ENCODE results near the gene DAD1. TPM values are rescaled to one million over a fixed set of nuclear protein-coding genes. Genes with fewer than 3 reads are reported as not detected.
A peak's percentile ranks its signal among the peaks of the same experiment; 100 is the strongest.
"Not testable (repeated sequence)": the region's sequence is repeated elsewhere in the genome, so short reads cannot be mapped to it uniquely, and the experiment has no call there.

The DAD1 gene
- polyA plus RNA-seq, 3 donors: 231 to 273 (median 251) TPM

GRCh38 chr14:22602862-22603261 is 13.8 kb upstream of the DAD1 start:
- DNase-seq: no peak

DNA sequence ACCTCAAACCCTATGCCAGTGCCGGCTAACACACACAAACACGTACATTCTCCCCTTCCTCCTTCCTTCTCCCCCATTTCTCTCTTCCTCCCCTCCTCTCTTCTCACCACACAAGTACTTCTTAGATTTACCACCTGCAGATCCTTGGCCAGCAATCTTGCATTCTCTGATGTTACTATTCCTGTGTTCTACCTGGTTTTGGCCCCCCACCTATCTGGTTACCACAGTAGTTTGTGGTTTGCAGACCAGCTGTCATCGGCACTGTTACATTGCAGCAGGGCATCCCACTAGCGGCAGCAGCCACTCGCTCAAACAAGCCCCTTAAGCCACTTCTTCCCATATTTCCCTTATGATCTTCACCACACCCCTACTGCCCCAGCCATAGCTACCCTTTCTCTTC is 13.0 kb upstream of the DAD1 start:
- DNase-seq: no peak

- no peak for DNase-seq
Measured at GRCh38 chr14:22601456-22601855, 12.4 kb upstream of the DAD1 start.

- DNase-seq: no peak
Measured at GRCh38 chr14:22600027-22600426, 11.0 kb upstream of the DAD1 start.

DNA sequence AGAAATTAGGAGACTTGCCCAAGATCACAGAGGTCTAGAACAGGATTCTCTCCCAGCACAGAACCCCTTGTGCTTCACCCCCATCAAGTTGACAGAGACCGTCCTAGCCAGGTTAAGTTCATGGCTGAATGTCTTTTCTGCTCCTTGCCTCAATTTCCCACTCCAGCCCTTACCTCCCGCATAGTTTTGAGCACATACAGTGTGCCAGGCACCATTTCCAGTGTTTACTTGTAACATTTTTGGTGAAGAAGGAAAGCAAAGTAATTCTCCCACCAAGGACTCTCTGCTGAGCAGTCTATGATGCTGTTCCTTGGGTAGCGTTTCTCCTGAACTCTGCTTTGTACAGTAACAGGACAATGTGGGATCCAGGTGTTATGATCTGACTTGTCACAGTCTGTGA is 10.3 kb upstream of the DAD1 start:
- DNase-seq: no peak

DNA sequence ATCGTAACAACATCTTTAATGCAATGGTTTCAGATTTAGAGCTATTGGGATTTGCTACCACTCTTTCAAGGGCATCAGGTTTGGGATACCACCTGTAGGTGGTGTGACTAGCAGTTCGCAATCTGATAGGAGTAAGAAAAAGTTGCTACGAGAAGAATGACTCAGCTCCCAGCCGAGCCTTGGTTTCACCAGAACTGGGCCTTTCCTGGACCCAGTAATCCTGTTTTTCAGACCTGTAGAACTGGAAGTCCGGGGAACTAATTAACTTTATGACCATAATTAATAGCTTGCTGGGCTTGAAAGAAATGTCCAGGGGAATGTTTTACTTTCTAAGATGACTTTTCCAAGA is 9.8 kb upstream of the DAD1 start:
- DNase-seq: peak; percentile 51

- DNase-seq: peak; percentile 79
Measured at GRCh38 chr14:22598099-22598895, 9.3 kb upstream of the DAD1 start, which contains the start of gene ABHD4. Gene ABHD4, plus strand, starts transcription at chr14:22598300. Its CDS starts 7 bp downstream, at chr14:22598307.

GRCh38 chr14:22597771-22598098 is 8.7 kb upstream of the DAD1 start:
- DNase-seq: no peak

- no peak for DNase-seq
Measured at GRCh38 chr14:22597265-22597664, 8.2 kb upstream of the DAD1 start.

DNA sequence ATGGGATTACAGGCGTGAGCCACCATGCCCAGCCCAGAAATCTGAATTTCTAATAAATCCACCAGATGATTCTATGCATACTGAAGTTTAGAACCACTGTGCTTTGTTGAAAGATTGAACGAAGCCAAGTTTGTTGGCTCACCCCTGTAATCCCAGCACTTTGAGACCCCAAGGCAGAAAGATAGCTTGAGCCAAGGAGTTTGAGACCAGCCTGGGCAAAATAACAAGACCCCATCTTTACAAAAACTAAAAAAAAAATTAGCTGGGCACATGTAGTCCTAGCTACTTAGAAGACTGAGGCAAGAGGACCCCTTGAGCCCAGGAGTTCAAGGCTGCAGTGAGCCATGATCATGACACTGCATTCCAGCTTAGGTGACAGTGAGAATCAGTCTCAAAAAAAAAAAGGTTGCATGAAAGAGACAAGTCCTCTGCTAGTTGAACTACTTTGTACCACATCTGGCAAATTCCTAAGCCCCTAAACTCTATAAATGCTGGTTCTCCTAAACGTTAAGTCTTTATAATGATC is 7.4 kb upstream of the DAD1 start:
- no peak for DNase-seq

- no peak for DNase-seq
Measured at GRCh38 chr14:22594156-22594716, 5.2 kb upstream of the DAD1 start.

- no peak for DNase-seq
Measured at GRCh38 chr14:22593601-22594000, 4.6 kb upstream of the DAD1 start.

DNA sequence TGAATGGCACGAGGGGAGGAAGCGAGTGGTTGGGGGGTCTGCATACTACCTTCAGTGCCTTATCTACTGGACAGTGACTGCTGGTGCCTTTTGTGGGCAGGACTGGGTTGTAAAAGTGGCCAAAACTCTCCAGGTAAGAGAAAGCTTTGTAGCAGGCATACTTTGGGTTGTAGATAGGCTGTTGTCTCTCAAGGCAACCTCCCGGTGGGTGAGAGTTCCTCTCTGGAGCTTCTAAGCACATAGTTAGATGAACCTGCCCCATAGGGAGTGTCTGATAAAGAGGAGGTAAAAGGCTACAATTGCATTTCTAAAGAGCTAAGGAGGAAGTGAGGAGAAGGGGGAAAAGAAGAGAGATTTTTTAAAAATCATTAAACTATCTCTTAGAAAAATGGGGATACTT is 4.2 kb upstream of the DAD1 start:
- DNase-seq: no peak

DNA sequence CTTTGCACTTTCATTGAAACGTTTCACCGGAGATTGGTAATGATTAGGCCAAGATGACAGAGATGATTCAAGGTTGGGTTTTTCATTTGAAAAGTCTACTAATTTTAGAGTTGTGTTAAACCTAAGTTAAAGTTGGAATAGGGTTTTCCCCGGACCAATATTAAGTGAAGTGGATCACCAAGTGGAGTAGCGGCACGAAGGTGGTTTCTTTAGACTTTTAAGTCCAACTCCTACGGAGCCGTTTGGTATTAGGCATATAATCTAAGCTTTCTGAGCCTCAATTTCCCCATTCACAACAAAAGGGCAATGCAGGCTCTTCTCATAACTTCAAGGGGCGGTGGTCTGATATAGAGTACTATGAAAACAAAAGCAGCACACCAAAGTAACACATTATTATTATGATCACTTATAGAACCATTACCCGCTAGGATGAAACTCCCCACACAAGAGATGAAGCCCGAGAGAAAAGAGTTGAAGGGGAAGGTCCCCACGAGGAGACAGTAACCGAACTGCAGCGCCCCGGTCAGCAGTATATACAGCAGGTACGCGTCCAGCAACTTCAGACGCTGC is 413 bp downstream of the DAD1 start:
- no peak for DNase-seq

- not testable (repeated sequence) for DNase-seq
Measured at GRCh38 chr14:22587677-22588422, 1.2 kb downstream of the DAD1 start.

GRCh38 chr14:22587247-22587646 is 1.8 kb downstream of the DAD1 start:
- DNase-seq: no peak

- no peak for DNase-seq
Measured at GRCh38 chr14:22583994-22584393, 5.0 kb downstream of the DAD1 start.

DNA sequence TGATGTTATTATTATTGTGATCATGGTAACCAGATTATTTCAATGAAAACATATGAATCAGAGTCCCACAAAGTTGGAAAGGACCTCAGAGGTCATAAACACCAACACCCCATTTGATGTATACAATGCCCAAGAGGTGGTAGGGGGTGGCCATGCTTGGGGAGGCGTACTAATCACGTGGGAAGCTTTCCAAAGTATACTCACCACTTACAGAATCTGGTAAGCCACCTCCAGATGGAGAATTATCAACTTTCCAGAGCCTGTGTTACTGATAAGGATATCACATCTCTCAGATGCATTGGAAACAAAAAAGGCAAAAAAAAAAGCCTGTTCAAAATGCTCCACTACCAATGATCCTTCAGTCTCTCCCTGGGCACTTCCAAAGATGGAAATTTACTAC is 8.4 kb downstream of the DAD1 start:
- no peak for DNase-seq

DNA sequence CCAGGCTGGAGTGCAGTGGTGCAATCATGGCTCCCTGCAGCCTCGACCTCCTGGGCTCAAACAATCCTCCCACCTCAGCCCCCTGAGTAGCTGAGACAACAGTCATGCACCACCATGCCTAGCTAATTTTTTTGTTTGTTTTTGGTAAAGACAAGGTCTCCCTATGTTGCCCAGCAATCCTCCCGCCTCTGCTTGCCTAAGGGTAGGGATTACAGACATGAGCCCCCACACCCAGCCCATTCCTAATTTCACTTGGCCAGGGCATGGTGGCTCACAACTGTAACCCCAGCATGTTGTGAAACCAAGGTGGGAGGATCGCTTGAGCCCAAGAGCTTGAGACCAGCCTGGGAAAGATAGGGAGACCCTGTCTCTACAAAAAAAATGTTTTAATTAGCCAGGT is 9.1 kb downstream of the DAD1 start:
- DNase-seq: no peak

- no peak for DNase-seq
Measured at GRCh38 chr14:22579236-22579635, 9.8 kb downstream of the DAD1 start.

DNA sequence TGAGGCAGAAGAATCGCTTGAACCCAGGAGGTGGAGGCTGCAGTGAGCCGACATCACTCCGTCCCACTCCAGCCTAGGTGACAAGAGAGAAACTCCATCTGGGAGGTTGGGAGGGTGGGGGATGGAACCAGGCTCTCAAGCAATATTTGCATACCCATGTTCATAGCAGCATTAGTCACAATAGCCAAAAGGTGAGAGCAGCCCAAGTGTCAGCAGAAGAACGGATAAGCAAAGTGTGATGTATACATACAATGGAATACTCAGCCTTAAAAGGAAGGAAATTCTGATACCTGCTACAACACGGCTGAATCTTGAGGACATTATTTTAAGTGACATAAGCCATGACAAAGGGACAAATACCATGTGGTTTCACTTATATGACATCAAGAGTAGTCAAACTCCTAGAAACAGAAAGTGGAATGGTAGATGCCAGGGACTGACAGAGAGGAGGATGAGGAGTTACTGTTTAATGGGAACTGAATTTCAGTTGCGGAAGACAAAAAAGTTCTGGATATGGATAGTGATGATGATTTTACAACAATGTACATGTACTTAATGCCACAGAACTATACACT is 11.6 kb downstream of the DAD1 start:
- DNase-seq: no peak

- no peak for DNase-seq
Measured at GRCh38 chr14:22573804-22574203, 15.2 kb downstream of the DAD1 start.
